NCI-H2196 (cell line): ENCODE measurements around the gene RACGAP1.

Experiments
- DNase-seq: peaks from one replicate; lab custom pipeline; 2025; ENCODE audit not compliant: unreplicated experiment; lab: John Stamatoyannopoulos, UW

Gene RACGAP1

GRCh38 chr12:49957570-49957967, 67.7 kb downstream of the RACGAP1 start:
- DNase-seq: no peak

DNA sequence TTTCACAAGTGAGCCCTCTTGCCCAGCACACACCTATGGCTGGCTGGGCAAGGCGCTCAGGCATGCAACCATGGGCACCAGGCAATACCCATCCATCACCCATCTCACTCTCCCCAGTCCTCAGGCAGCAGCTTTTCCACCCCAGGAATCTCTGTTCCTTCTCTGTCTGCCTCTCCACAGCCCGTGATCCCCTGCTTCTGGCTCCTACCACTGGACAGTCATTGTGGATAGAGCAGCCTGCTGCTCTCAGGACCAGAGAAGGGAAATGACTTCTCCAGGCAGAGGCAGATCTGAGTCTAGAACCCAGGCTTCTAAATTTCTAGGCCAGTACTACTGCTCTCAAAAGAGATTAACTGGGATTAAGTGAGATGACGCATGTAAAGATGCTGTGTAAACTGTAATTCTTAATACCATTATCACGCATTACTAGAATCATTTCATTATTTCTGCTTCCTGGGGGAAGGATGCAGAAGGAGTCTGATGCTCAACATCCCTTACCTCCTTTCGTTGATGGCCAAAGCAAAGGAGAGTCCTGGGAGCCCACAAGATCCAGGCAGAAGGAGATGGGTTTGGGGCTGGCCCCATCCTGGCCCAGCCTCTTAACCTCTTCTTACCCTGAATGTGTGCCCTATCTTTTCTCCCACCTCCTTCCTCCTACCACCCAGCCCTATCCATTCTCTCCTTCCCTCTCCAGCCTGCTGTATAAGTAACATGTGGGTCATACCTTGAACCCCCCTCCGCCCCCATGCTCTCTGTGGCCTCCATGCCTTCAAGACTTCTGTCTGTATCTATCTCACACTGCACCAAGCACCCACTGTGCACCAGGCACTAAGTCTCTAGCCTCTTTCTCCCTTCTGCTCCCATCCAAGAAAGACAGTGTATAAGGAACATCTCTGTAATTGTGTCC, 68.4 kb downstream of the RACGAP1 start:
- DNase-seq: no peak

DNA sequence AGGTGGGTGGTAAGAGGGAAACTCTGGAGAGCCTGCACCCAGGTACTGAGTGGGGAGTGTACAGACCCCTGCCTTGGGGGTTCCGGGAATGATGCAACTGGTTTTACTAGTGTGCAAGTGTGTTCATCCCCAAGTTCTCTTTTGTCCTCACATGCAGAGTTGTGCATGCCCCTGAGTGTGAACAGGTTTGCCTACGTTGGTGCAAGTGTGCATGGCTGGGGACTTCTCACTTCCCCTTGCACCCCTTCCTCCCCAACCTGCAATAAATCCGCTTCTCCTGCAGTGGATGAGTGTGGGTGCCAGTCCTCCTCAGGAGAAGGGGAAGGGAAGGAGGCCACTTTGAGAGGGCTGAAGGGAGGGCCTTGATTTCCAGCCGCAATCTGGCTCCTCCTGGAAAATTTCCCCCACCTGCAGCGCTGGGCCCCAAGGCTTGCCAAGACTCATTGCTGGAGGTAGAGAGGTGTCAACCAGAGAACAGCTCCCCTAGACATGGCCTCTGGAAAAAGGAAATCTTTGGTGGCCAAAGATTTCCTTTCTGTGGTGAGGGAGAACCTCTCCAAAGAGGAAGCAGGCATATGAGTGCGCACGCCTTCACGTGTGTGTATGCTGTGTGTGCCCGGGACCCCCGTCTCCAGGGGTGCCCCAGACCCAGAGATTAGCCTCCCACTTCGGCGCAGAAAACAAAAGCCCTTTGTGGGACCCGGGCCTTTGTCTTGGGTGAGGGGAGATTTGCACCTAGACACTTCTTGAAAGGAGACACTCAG, 69.2 kb downstream of the RACGAP1 start:
- DNase-seq: no peak

DNA sequence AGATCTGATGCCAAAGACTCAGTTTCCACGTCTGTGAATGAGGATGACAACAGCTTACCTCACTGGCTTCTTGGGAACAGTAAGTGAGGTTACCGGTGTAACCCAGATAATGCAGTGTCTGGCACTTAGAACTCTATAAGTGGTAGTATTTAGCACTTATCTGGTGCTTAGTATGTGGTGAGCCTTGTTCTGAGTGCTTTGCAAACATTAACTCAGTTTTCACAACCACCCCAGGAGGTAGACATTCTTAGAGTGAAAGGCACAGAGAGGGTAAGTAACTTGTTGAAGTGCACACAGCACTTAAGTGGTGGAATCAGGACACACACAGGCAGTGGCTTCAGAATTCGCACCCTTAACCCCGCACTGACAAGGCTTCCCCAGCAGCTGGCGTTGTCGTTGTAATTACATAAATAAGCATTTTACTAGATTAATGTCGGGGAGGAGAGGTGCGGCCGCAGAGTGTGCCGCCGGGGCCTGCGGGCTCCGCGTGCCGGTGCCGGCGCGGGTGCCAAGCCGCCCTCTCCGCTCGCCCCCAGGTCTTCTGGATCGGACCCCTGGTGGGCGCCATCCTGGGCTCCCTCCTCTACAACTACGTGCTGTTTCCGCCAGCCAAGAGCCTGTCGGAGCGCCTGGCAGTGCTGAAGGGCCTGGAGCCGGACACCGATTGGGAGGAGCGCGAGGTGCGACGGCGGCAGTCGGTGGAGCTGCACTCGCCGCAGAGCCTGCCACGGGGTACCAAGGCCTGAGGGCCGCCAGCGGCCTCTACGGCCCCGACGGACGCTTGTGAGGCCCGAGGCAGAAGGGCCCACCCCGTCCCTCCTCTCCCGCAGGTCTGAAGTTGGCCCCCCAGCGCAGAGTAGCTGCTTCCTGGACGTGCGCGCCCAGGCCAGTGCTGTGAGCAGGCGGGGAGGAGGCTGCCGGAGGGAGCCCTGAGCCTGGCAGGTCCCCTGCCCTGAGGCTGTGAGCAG, 70.1 kb downstream of the RACGAP1 start:
- DNase-seq: no peak

- DNase-seq: no peak
Observed at GRCh38 chr12:49953961-49954846, 71.1 kb downstream of the RACGAP1 start.

DNA sequence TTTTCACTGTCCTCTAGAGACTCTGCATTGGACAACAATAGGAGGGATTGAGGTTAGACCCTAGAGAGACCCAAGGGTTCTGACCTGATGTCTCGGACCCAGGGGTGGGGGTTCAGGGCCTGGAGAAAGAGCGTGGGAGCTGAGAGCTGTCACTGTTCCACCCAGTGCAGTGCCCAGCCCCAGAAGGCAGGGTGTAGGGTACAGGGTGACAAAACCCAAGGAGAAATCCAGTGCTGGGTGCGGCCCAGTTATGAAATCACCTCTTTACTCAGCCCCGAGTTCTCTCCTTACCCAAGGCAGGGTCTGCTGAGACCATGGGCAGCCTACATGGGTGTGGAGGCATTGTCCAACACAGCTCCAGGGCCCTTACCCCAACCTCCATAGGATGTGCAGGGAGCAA, 72.1 kb downstream of the RACGAP1 start:
- no peak for DNase-seq

DNA sequence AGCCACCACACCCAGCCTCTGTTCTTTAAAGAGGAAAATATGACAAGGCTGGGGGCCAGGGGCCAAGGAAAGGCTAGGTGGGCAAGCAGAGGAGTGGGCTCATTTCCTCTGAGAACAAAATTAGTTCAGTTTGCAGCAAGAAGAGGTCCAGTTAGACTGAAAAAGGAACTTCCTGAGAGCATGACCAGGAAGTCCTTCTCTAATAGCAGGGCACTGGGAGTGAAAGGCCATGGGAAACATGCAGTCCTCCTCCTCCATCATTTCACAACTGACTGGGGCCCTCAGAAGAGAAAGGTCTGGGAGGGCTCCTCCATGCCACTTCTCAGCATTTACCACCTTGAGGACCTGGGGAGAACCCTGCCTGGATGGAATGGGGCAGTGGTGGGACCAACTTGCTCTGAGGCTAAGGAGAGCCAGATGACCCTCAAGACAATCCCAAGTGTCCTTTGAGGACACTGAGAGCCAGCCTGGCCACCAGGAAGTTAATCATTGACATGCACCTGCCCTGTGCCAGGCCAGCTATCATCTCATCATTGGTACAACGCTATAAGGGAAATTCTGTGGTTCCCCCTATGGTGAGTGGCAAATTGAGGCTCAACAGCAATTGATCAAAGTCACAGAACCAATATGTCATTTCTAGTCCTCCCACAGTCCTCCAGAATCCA, 72.8 kb downstream of the RACGAP1 start:
- DNase-seq: no peak

GRCh38 chr12:49951411-49952240, 73.7 kb downstream of the RACGAP1 start:
- DNase-seq: no peak

GRCh38 chr12:49950273-49951251, 74.7 kb downstream of the RACGAP1 start, which contains the start of gene AQP2:
TSS of gene AQP2 (plus strand) at chr12:49950737. CDS start at chr12:49950831, 94 bp downstream.
- DNase-seq: no peak

GRCh38 chr12:49949866-49950265, 75.4 kb downstream of the RACGAP1 start:
- DNase-seq: no peak

GRCh38 chr12:49948866-49949845, 76.1 kb downstream of the RACGAP1 start:
- DNase-seq: no peak

GRCh38 chr12:49947593-49948226, 77.6 kb downstream of the RACGAP1 start:
- no peak for DNase-seq

DNA sequence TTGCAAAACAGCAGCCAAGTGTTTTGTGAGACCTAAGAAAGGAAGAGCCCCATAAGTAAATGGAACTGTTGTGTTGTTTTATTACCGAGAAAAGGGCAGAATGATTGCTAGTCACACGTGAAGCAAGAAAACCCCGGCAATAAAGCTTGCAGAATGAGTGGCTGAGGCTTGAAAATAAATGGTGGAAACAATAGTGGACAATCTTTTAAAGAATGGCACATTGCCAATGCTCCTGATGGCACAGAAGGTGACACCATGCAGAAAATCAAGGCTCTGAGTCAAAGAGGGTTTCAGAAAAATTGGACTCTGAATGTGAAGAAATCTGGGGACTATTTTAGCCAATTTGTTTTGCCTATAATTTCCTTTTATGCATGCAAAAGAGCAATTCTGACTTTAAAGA, 78.8 kb downstream of the RACGAP1 start:
- DNase-seq: no peak

GRCh38 chr12:49946086-49946485, 79.2 kb downstream of the RACGAP1 start:
- no peak for DNase-seq

DNA sequence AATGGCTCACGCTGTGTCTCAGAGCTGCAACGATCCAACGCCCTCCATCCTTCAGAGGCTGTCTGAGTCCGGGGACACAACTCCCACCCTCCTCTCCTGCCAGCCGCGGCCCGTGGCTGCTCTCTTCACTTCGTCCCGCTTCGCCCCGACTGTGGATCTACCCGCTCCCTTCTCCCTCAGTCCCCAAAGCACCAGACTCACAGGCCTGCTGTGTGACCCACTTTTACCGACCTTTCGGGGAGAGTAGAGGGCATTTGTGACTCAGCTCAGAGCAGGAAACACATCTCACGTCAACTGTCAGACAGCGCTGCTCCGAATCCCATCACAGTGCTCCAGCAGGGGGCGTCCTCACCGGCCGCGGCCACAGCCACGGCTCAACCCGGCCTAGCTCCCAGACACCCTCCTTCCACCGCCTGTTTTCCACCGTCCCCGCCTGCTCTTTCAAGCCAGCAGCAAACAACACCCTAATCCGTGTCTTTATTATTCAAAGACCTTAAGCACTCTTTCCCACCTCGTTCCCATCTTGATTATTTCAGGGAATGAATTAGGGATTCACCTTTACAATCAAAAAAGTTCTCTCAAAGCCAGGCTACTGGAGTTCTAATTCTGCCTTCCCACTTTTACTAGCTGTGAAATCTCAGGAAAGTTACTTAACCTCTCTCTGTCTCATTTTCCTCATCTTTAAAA, 79.8 kb downstream of the RACGAP1 start:
- no peak for DNase-seq
